Ascending aorta (tissue), 2 donors: ENCODE data around the gene CACNA1D. TPM values are rescaled to one million over a fixed set of nuclear protein-coding genes. Genes with fewer than 3 reads are reported as not detected.

Experiments
- DNase-seq, 2 donors: peaks; one replicate each; pipeline ENCODE4 v3.0.0-alpha.2; 2019; ENCODE audit warnings: low spot score in 2 of 2
- H3K27ac ChIP-seq, 2 donors: fragments of 200-600 bp; sonication (generic); one replicate each; pipeline ENCODE4 v1.5.1; 2016 to 2017; ENCODE audit warnings: mild to moderate bottlenecking in 1 of 2
- H3K27me3 ChIP-seq: fragments of 200-600 bp; sonication (generic); one replicate; pipeline ENCODE4 v1.5.1; 2017
- H3K36me3 ChIP-seq, 2 donors: fragments of 200-600 bp; sonication (generic); one replicate each; pipeline ENCODE4 v1.5.1; 2016
- H3K4me1 ChIP-seq, 2 donors: fragments of 200-600 bp; sonication (generic); one replicate each; pipeline ENCODE4 v1.5.1; 2016 to 2017; ENCODE audit warnings: mild to moderate bottlenecking in 1 of 2
- H3K4me3 ChIP-seq, 2 donors: fragments of 200-600 bp; sonication (generic); one replicate each; pipeline ENCODE4 v1.5.1; 2016 to 2017; ENCODE audit warnings: mild to moderate bottlenecking in 1 of 2
- H3K9me3 ChIP-seq, 2 donors: fragments of 200-600 bp; sonication (generic); one replicate each; pipeline ENCODE4 v1.5.1; 2016
- CTCF ChIP-seq, 3 experiments: fragments of 200-600 bp in 2 of 3; fragments of 450-650 bp in 1 of 3; sonication (generic) in 2 of 3; IDR thresholded peaks; one replicate each; pipeline ENCODE4 v1.5.1; 2016 to 2019; ENCODE audit warnings: antibody characterized with exemption in 3 of 3, mild to moderate bottlenecking in 1 of 3, moderate library complexity in 1 of 3
- intact Hi-C: fragments of 100-400 bp; cut with DNase I; formaldehyde crosslinking; loops from one replicate; pipeline ENCODE4 v1.15.1; 2023
- total RNA-seq: library from RNA; depleted of rRNA; stranded (reverse); fragments of >200 nt; gene quantifications from one replicate; pipeline ENCODE4 v1.1.0, GENCODE V29; 2016

The CACNA1D gene
- total RNA-seq, 1 donor from 2014 or later, result 0.43 TPM

GRCh38 chr3:53731934-53732624 is 237.7 kb downstream of the CACNA1D start:
- intact Hi-C loops, result no loop called here
- no peaks in the 10 kb centered on the region for H3K27me3 ChIP-seq
- peaks cover 0 to 6% of the 10 kb centered on the region in 2 donors for H3K4me1 ChIP-seq
- H3K36me3 ChIP-seq, result no peaks in the 10 kb centered on the region
- no peak for DNase-seq
- TF ChIP-seq CTCF (IDR thresholded peaks at IDR 0.05), result no peak
- H3K4me3 ChIP-seq, result no peak overlapping the region
- no peaks in the 10 kb centered on the region for H3K9me3 ChIP-seq
- H3K27ac ChIP-seq, result no peak overlapping the region

- Histone ChIP-seq H3K27ac (no peak overlapping the region), H3K9me3 (no peaks in the 10 kb centered on the region), H3K4me1 (peaks cover 0 to 6% of the 10 kb centered on the region in 2 donors), H3K36me3 (no peaks in the 10 kb centered on the region), H3K4me3 (no peak overlapping the region), H3K27me3 (no peaks in the 10 kb centered on the region)
- intact Hi-C loops, result no loop called here
- no peak for DNase-seq
- no peak for TF ChIP-seq CTCF (IDR thresholded peaks at IDR 0.05)
Observed at GRCh38 chr3:53733446-53733845, 239.0 kb downstream of the CACNA1D start.

GRCh38 chr3:53739966-53740365 is 245.6 kb downstream of the CACNA1D start:
- intact Hi-C loops, result no loop called here
- Histone ChIP-seq H3K27me3 (no peaks in the 10 kb centered on the region), H3K4me3 (no peak overlapping the region), H3K36me3 (no peaks in the 10 kb centered on the region), H3K9me3 (no peaks in the 10 kb centered on the region), H3K27ac (no peak overlapping the region), H3K4me1 (no peaks in the 10 kb centered on the region)
- TF ChIP-seq CTCF (IDR thresholded peaks at IDR 0.05), result no peak
- DNase-seq, result no peak

- TF ChIP-seq CTCF (IDR thresholded peaks at IDR 0.05), result no peak
- H3K36me3 ChIP-seq, result no peaks in the 10 kb centered on the region
- no peaks in the 10 kb centered on the region for H3K27me3 ChIP-seq
- H3K9me3 ChIP-seq, result no peaks in the 10 kb centered on the region
- no peaks in the 10 kb centered on the region for H3K4me1 ChIP-seq
- intact Hi-C loops, result no loop called here
- no peak overlapping the region for H3K4me3 ChIP-seq
- DNase-seq, result no peak
- no peak overlapping the region for H3K27ac ChIP-seq
Observed at GRCh38 chr3:53740956-53741355, 246.5 kb downstream of the CACNA1D start.

- intact Hi-C loops, result no loop called here
- no peak for TF ChIP-seq CTCF (IDR thresholded peaks at IDR 0.05)
- Histone ChIP-seq H3K4me1 (no peaks in the 10 kb centered on the region), H3K27me3 (no peaks in the 10 kb centered on the region), H3K4me3 (no peak overlapping the region), H3K36me3 (no peaks in the 10 kb centered on the region), H3K27ac (no peak overlapping the region), H3K9me3 (no peaks in the 10 kb centered on the region)
- no peak for DNase-seq
Observed at GRCh38 chr3:53744351-53744750, 249.9 kb downstream of the CACNA1D start.

- H3K27me3 ChIP-seq, result no peaks in the 10 kb centered on the region
- H3K36me3 ChIP-seq, result no peaks in the 10 kb centered on the region
- H3K4me3 ChIP-seq, result no peak overlapping the region
- no peak for DNase-seq
- intact Hi-C loops, result no loop called here
- H3K4me1 ChIP-seq, result no peaks in the 10 kb centered on the region
- no peak for TF ChIP-seq CTCF (IDR thresholded peaks at IDR 0.05)
- no peaks in the 10 kb centered on the region for H3K9me3 ChIP-seq
- H3K27ac ChIP-seq, result no peak overlapping the region
Observed at GRCh38 chr3:53747559-53747958, 253.1 kb downstream of the CACNA1D start.
